ENCODE results near the gene MAD1L1.

DNA sequence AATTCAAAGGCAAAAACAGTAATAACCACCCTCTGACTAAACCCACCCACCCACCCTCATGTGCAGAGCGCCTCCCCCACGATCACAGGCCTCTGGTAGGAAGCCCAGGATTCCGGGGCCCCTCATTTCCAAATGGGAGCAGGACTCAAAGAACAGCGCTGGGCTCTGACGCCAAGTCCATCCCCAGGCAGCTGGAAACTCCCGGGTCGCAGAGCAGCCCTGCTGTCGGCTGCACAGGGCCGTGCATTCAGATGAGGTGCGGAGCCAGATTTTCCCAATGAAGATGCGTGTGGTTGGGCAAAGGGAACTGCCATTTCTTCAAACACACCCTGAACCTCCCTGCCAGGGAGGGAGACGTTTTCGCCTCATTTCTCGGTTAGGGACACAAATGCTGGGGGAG is 152.3 kb downstream of the MAD1L1 start:
- TF ChIP-seq EZH2 (IDR thresholded peaks at IDR 0.05; ENCODE audit: insufficient read depth, poor library complexity, severe bottlenecking) = no peak
- no peak for TF ChIP-seq EZH2phosphoT487 (IDR thresholded peaks at IDR 0.05; ENCODE audit: insufficient read depth, low read depth)
